Ishikawa (cell line): ENCODE data around the gene CNTN1.

Experiments
- CEBPB ChIP-seq: IDR thresholded peaks from 2 replicates; pipeline ENCODE4 v1.6.1; 2012
- CREB1 ChIP-seq: IDR thresholded peaks from 2 replicates; pipeline ENCODE4 v1.6.1; 2012; ENCODE audit warnings: low read depth
- EGR1 ChIP-seq: IDR thresholded peaks from 2 replicates; pipeline ENCODE4 v1.6.1; 2012
- EP300 ChIP-seq: IDR thresholded peaks from 2 replicates; pipeline ENCODE4 v1.6.1; 2012; ENCODE audit warnings: borderline replicate concordance
- FOXM1 ChIP-seq: IDR thresholded peaks from 2 replicates; pipeline ENCODE4 v1.6.1; 2012; ENCODE audit warnings: low read depth, borderline replicate concordance
- NFIC ChIP-seq: IDR thresholded peaks from 2 replicates; pipeline ENCODE4 v1.6.1; 2012
- RAD21 ChIP-seq: IDR thresholded peaks from 2 replicates; pipeline ENCODE4 v1.6.1; 2012; ENCODE audit warnings: low read depth
- TAF1 ChIP-seq: IDR thresholded peaks from 2 replicates; pipeline ENCODE4 v1.6.1; 2012; ENCODE audit warnings: low read depth, mild to moderate bottlenecking
- TCF12 ChIP-seq: IDR thresholded peaks from 2 replicates; pipeline ENCODE4 v1.6.1; 2012; ENCODE audit warnings: low read depth
- TEAD4 ChIP-seq: IDR thresholded peaks from 2 replicates; pipeline ENCODE4 v1.6.1; 2012
- USF1 ChIP-seq: IDR thresholded peaks from 2 replicates; pipeline ENCODE4 v1.6.1; 2012
- YY1 ChIP-seq: IDR thresholded peaks from 2 replicates; pipeline ENCODE4 v1.6.1; 2012; ENCODE audit warnings: low read depth
- ZBTB7A ChIP-seq: IDR thresholded peaks from 2 replicates; pipeline ENCODE4 v1.6.1; 2012; ENCODE audit warnings: low read depth
- TF ChIP-seq, protein P1 (sequence below): IDR thresholded peaks from 2 replicates; pipeline ENCODE4 v1.6.1; 2012
- TF ChIP-seq, protein P2 (sequence below): IDR thresholded peaks from 2 replicates; pipeline ENCODE4 v1.6.1; 2012; ENCODE audit warnings: low read depth, mild to moderate bottlenecking

Gene CNTN1

GRCh38 chr12:40988355-40988754 is 296.1 kb downstream of the CNTN1 start:
- TF ChIP-seq EGR1: no peak
- TF ChIP-seq ZBTB7A: no peak

DNA sequence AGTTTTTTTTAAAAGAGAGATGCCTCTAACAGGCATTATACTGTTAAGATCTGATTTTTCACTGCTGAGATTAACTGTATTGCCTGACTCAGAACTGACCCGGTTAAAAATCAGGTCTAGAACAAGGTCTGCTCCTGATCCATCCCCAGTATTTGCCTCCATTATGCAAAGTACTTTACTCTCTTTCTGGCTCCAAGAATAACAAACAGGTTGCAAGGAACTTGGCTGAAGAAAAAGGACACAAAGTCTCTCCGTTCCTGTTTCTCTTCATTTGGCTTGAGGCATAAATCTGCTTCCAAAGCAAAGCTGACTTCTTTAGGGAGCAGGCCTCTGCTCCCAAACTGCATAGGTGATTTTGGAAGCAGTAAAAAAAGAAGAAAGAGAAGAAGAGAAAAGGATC is 296.6 kb downstream of the CNTN1 start:
- TF ChIP-seq RAD21: no peak
- TF ChIP-seq CREB1: no peak
- no peak for TF ChIP-seq TEAD4
- TF ChIP-seq CEBPB: no peak
- TF ChIP-seq EP300: no peak
- TF ChIP-seq TCF12: no peak
- no peak for TF ChIP-seq USF1
- TF ChIP-seq, protein P1, sequence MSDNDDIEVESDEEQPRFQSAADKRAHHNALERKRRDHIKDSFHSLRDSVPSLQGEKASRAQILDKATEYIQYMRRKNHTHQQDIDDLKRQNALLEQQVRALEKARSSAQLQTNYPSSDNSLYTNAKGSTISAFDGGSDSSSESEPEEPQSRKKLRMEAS: no peak
- TF ChIP-seq NFIC: no peak
- no peak for TF ChIP-seq TAF1
- TF ChIP-seq ZBTB7A: no peak
- no peak for TF ChIP-seq EGR1
- no peak for TF ChIP-seq FOXM1
- TF ChIP-seq, protein P2, sequence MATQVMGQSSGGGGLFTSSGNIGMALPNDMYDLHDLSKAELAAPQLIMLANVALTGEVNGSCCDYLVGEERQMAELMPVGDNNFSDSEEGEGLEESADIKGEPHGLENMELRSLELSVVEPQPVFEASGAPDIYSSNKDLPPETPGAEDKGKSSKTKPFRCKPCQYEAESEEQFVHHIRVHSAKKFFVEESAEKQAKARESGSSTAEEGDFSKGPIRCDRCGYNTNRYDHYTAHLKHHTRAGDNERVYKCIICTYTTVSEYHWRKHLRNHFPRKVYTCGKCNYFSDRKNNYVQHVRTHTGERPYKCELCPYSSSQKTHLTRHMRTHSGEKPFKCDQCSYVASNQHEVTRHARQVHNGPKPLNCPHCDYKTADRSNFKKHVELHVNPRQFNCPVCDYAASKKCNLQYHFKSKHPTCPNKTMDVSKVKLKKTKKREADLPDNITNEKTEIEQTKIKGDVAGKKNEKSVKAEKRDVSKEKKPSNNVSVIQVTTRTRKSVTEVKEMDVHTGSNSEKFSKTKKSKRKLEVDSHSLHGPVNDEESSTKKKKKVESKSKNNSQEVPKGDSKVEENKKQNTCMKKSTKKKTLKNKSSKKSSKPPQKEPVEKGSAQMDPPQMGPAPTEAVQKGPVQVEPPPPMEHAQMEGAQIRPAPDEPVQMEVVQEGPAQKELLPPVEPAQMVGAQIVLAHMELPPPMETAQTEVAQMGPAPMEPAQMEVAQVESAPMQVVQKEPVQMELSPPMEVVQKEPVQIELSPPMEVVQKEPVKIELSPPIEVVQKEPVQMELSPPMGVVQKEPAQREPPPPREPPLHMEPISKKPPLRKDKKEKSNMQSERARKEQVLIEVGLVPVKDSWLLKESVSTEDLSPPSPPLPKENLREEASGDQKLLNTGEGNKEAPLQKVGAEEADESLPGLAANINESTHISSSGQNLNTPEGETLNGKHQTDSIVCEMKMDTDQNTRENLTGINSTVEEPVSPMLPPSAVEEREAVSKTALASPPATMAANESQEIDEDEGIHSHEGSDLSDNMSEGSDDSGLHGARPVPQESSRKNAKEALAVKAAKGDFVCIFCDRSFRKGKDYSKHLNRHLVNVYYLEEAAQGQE: no peak
- no peak for TF ChIP-seq YY1

DNA sequence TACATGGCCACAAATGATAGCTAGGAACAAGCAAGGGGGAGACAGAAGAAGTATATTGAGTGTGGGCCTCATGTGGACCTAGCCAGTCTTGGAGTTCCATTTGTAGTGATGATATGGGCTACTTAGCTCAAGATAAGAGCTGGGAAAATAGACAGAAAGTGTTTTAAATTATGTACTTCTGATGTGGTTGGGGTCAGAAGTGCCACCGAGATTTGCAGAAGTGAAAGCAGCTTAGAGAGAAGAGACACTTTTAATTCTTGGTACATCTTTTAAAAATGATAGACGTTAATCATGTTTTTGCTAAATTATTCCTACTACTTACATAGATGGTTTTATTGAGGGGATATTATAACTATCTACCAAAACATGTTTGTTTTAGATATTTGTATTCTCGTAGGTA is 297.5 kb downstream of the CNTN1 start:
- no peak for TF ChIP-seq USF1
- TF ChIP-seq CEBPB: no peak
- no peak for TF ChIP-seq TAF1
- TF ChIP-seq, protein P2: no peak
- TF ChIP-seq RAD21: no peak
- no peak for TF ChIP-seq EGR1
- TF ChIP-seq EP300: no peak
- TF ChIP-seq TCF12: no peak
- TF ChIP-seq, protein P1: no peak

DNA sequence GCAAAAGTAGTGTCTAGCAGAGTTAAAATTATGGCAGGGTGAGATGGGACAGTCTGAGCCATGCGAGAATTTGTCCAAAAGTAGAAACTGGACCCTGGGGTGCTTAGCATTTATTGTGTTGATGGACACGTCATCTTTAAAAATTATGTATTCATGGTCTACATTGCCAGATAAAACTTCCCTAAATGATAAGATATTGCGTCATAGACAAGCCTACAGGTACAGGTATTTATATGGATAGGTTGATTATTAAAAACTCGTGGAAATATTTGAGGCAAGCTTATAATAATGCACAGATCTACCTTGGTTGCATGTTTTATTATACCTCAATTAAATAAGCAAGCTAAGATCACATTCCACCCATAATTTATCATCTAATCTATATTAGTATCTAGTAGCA is 299.9 kb downstream of the CNTN1 start:
- TF ChIP-seq FOXM1: no peak
- TF ChIP-seq CEBPB: 0 out of 2 replicates have a peak, but pooled peaks have one; percentile 17

GRCh38 chr12:40992674-40993073 is 300.4 kb downstream of the CNTN1 start:
- TF ChIP-seq EP300: no peak
- TF ChIP-seq, protein P2: no peak
- no peak for TF ChIP-seq CEBPB
- no peak for TF ChIP-seq FOXM1

DNA sequence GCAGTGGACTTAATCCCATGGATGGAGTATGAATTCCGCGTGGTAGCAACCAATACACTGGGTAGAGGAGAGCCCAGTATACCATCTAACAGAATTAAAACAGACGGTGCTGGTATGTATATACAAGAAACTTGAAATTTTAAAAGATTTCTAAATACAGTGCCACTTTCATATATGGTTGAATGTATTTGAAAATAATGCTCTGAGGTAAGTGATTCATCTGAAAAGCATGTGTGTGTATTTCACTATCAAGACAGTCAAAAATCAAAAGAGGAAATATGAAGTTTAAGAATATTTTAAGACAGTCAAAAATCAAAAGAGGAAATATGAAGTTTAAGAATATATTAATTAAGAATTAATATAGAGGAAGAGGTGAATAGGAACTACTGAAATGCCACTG is 300.9 kb downstream of the CNTN1 start:
- TF ChIP-seq USF1: no peak
- TF ChIP-seq, protein P1: no peak
- TF ChIP-seq CREB1: no peak
- no peak for TF ChIP-seq TAF1
- TF ChIP-seq YY1: no peak
- TF ChIP-seq EGR1: no peak
- no peak for TF ChIP-seq TCF12
- TF ChIP-seq NFIC: no peak
- TF ChIP-seq RAD21: no peak
- TF ChIP-seq, protein P2: no peak
- TF ChIP-seq TEAD4: no peak
- TF ChIP-seq ZBTB7A: no peak
- no peak for TF ChIP-seq FOXM1
- TF ChIP-seq EP300: no peak
- no peak for TF ChIP-seq CEBPB
